ENCODE data around the gene CLVS2.

GRCh38 chr6:122969999-122970533 lies 26.0 kb upstream of the CLVS2 start:
- no peak for TF ChIP-seq CTCF (IDR thresholded peaks at IDR 0.05; ENCODE audit: low read depth, low read length, missing input control)
- TF ChIP-seq REST (IDR thresholded peaks at IDR 0.05): no peak
- no peak for TF ChIP-seq TAF1 (conservative IDR thresholded peaks at IDR 0.05)
- TF ChIP-seq ATF3 (IDR thresholded peaks at IDR 0.05): no peak
- no peak for TF ChIP-seq FOXA1 (IDR thresholded peaks at IDR 0.05)

All from liver (tissue), 3 donors.